Astrocyte (in vitro differentiated cells and primary cell): ENCODE results near the gene SEMA4B.

Source experiments
- CTCF ChIP-seq: IDR thresholded peaks from 2 replicates; pipeline ENCODE4 v1.5.1; 2011; ENCODE audit warnings: low read depth, mild to moderate bottlenecking, inconsistent platforms, low read length, moderate library complexity; ENCODE audit not compliant: insufficient read depth
- EZH2 ChIP-seq: IDR thresholded peaks from 2 replicates; pipeline ENCODE4 v1.6.1; 2012; ENCODE audit warnings: mild to moderate bottlenecking, low read length, inconsistent platforms; ENCODE audit not compliant: insufficient read depth

GRCh38 chr15:90191344-90191687, 9.8 kb upstream of the SEMA4B start:
- TF ChIP-seq CTCF = no peak
- TF ChIP-seq EZH2 = no peak
